ENCODE results near the gene GFRA1.

GFRA1 gene

DNA sequence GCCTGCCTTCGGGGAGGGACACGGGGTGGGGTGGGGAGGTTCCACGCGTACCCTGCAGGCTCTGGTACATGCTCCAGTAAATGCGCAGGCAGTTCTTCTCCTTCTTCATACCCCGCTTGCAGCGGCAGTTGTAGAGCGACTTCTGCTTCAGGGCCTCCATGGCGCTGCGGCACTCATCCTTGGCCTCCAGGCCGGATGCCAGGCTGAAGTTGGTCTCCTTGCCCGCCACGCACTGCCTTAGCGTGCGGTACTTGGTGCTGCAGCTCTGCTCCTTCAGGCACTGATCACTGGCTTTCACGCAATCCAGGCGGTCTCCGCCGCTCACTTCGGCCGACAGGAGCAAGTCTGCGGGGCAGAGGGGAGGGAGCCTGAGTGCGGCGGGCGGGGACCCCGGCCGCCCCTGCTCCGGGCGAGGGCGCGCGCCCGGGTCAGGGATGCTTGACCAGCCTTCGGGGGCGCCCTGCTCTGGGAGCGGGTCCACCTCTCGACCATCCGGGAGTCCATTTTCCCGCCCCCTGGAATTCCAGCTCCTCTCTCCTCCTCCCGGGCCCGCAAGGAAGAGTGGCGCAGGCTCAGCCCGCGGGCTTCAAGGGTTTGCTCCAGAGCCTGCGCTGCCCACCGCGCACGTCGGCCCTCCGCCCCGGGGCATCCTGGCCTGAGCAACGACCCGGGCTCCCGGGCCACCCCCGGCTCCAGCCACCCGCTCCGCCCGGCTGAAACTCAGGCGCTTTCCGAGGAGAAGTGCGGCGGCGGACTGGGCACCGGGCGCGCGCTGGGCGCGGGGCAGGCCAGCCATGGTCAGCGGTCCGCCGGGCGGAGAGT, 2.0 kb downstream of the GFRA1 start:
- peak; percentile 3 for DNase-seq

DNA sequence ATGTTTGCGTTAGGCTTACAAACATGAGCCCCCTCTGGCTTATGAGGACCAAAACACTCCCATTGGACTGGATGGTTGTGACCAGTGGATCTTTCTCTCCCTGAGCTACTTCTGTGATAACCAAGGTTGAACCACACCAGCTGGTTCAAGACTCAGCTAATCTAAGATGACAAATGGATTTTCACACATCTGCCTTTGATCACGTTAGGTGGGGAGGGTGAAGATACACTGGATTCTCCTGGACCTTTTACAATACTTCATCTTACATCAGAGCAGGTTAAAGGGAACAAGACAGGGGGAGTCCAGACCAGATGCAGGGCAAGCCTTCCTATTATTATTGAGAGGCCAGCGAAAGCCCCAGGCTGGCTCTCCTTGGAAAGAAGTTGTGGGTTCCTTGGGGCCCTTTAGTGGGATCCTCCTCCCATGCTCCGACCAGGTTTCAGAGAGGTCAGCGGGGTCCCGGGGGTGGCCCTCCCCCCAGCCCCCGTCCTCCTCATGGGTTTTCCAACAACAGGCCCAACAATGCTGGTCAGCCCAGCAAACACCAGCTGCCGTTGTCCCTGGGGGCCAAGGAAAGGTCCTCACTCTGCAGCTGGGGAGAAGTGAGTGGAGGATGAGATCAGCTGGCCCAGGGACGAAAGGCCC, 2.8 kb downstream of the GFRA1 start:
- DNase-seq = no peak

DNA sequence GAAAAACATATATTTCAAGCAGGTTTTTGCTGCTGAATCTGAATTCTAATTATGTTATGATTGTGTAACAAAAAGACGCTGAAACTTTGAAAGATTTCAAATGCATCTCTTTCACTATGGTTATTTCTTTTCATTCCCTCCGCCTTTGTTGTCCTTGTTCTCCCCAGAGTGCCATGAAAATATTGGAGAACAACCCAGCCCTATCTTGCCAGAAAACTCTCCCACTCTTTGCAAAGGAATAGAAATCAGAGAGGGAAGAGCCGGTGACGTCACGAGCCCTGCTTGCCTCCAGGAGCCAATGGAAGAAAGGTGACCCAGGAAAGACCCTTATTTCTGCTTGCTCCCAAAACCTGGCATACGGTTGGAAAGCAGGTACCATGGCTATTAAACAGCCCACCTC, 3.4 kb downstream of the GFRA1 start:
- DNase-seq = no peak

DNA sequence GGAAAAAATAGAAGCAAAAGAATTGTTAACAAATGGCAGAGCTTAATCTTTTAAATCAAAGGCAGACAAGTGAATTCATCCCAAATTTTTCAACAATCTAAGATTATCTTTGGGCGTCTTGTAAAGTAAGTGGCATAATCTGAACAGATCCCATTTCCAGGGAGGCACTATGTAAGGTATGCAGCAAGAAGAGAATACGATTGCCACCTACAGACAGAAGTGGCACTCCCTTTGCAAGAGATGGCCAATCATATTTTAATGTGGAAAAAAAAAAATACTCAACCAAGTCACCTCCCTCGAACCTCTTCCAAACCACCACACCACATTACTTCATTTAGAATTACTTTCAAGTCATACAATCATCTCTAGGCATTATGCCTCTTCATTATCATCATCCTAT, 4.0 kb downstream of the GFRA1 start:
- DNase-seq = no peak

DNA sequence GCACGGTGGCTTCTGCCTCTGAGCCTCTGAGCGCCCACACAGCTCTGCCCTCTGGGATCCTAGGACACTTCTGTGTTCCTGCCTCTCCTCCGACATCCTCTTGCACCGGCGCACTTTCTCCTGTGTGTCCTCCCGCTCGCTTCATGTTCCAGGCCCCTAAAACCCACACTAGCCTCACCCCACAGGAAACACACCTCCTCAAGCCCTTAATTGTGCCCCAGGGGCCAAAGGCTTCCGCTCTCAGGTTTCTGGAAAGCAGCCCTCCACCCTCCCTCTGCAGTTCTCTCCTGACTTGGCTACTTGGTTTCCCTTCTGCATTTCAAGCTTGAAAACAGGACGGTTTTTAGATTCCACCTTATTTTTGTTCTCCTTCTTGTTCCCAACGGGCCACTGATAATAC, 7.3 kb downstream of the GFRA1 start:
- no peak for DNase-seq

DNA sequence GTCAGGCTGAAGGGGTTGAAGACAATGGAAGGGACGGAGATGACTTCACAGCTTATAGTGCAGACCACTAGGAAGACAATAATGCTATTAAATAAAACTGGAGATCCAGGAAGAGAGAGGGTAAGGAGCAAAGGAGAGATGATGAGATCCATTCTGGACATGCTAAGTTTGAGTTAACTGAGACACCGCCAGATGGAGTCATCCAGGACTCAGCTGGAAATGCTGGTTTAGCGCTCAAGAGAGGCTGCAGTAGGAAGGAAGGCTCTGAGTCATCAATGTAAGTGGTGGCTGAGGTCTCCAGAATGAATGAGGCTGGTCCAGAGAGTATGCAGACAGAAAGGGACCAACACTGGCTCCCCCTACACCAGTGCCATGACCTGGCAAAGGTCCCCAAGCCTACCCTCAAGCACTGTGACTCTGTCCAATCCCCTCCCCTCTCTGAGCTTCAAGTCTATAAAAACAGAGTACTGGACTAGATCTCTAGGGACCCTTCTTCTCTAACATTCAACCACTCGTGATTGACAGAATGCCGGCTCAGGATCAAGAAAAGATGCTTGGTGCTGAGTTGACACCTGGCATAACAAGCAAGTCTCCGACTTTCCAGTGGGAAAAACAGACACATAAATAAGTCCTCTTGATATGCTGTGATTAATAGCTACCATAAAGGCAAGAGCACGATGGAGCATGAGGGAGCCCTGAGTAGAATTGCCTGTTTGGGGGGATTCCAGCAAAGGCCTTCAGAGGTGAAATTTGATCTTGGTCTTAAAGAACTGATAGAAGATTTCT, 8.9 kb downstream of the GFRA1 start:
- DNase-seq = no peak

DNA sequence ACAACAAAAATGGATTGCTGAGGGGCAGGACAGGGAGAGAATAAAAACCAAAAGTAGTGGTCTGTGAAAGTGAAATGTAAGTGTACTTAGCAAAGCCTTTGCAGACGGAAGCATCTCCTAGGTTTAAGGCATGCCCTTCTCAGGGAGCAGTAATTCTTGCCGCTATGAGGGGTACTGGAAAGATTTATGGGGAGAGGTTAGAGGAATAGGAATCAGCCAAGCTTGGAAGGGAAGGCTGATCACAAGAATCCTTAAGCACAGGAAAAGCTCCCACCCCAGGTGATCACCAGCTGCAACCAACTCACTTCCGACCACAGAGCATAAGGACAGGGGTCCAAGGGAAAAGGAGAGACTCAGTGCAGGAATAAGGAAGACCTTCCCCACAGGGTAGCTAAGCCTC, 10.3 kb downstream of the GFRA1 start:
- DNase-seq = no peak

DNA sequence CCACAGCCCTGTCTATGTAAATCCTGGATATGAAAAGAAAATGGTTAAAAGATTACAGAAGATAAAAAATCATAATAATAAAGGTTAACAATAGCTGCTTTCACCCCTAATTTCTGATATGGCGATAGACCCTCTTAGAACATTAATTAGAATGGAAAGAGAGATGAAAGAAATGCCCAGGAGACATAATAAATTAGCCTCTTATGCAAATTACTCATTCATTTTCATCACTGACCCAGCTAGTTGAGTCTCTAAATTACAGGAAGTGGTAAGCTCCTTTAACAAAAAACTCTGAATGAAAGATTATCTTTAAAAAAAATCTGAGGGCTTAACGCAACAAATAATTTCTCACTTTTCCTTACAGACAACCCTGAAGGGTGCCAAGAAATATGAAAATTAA, 12.4 kb downstream of the GFRA1 start:
- no peak for DNase-seq

DNA sequence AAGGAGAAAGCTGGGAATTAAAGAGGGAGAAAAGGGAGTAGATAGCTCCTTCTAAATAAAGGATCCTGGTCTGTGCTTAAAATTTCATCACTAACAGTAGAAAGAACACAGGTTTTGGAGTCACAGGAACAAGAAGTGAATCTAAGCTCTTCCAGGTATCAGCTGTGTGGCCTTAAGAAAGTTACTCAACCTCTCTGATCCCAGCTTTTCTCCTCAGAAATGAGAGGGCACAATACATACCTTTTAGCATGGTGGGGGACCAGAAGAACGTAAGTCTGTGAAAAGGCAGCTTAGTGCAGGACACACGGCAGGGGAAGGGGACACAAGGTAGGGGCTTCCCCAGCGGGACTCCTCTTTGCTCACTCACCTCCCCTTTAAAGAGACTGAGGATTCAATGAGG, 13.4 kb downstream of the GFRA1 start:
- DNase-seq = no peak

DNA sequence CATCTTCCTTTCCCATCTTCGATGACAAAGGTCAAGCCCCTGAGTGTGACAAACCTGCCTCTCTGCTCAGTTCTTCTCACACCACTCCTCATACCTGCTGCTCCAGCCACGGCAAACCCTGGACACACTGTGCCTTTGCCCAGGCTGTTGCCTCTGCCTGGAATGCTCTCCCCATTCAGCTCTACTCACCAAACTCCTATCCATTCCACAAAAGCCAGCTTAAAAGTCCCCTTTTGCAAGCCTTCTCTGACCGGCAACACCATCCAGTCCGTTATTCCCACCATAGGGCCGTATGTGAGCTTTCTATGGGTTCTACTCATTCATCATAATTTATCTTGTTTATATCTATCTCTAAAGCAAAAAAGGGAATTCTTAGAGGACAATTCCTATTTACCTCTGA, 15.2 kb downstream of the GFRA1 start:
- DNase-seq = no peak

DNA sequence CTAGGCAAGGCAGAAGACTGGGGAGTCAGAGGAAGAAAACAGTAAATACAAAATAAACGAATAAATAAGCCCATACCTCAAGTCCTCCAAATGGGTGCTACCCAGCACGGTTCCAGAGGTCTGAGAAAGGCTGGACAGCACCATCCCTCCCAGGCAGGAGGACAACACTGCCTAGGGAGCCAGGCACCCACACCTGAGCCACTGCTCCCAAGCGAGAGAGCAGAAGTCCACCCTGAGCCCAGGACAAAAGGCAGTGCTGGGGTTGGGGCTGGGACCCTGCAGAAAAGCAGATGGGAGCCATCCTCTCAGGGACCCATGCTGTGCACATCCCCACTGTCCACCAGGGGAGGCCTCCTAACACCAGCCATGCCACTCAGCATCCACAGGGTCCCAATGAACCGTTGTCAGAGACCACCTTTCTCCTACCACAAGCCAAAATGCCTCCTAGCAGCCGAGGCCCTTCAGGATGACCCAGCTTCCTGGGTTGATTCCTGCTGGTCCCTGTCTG, 16.2 kb downstream of the GFRA1 start:
- DNase-seq = no peak

DNA sequence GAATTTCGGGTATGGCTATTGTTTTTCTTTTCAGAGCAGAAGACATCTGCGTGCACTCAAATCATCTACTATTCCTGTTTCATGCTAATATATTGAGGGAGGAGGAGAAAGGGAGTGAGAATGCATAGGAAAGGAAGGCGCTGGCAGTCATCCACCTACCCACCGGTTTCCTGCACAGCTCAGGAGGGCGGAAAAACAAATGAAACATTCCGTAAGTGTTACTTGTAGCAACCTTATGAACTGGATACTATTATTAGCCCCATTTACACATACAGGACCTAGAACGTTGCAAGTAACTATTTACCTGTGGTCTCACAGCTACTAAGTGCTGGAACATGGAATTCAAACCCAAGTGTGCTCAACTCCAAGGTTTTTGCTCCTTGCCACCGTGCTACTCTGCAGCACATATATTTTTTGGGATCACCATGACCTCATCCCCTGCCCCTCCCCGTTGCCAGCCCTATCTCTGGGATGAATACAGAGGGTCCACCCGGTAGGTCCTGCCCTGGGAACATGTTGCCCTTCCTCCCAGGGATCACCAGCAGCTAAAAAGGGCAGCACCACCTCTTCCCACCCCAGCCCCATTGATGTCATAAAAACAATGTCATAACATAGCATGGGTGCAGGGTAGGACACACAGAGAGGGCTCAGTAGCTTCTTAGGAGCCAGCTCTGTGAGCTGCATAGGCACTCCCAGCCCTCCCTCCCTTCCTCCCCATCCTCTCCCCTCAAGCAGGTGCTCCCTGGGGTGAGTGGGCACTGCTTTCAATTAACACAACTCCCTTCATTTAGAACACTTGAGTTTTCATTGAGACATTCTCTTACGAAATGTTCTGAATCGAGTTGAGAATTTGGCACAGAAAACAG, 16.9 kb downstream of the GFRA1 start:
- DNase-seq = no peak

DNA sequence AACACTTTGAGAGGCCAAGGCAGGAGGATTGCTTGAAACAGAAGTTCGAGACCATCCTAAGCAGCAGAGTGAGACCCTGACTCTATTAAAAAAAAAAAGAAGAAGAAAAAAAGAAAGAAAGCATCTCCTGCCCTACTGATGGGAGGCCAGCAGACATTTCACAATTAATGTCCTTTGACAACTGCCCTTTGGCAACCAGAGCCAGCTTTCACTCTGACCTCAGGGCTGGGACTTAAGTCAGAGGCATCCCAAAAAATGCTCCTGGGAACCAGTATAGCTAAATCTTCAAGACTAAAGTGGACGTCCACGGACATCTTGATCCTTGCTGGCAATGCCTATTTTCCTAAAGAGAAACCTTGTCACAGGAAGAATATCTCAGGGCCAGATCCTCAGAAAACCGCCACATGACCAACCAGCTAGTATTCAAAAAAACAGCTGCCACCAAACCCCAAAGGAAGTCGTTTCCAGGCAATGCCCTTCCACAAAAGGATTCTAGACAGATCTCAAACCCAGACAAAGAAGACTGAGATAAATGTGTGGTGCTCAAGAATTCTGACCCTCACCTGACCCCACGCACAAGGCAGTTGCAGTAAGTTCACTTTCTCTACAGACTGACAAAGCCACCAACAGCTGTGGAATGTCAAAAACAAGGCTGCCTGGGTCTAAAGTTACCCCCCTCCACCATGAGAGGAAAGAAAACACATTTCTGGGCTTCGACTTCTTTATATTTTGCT, 18.4 kb downstream of the GFRA1 start:
- no peak for DNase-seq

DNA sequence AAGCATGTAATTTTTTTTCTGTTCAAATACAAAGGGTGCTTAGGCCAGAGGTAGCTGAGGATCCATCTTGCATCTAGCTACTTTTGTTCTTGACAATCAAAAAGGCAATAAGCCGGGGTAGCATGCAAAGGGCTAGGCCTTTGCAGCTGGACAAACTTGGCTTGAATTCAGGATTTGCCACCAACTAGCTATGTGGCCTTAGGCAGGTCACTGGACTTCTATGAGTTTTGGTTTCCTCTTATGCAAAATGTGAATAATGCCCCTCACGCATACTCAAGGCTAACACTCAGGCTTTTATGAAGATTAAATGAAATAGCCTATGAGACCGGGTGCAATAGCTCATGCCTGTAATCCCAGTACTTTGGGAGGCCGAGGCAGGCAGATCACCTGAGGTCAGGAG, 19.3 kb downstream of the GFRA1 start:
- DNase-seq = no peak

DNA sequence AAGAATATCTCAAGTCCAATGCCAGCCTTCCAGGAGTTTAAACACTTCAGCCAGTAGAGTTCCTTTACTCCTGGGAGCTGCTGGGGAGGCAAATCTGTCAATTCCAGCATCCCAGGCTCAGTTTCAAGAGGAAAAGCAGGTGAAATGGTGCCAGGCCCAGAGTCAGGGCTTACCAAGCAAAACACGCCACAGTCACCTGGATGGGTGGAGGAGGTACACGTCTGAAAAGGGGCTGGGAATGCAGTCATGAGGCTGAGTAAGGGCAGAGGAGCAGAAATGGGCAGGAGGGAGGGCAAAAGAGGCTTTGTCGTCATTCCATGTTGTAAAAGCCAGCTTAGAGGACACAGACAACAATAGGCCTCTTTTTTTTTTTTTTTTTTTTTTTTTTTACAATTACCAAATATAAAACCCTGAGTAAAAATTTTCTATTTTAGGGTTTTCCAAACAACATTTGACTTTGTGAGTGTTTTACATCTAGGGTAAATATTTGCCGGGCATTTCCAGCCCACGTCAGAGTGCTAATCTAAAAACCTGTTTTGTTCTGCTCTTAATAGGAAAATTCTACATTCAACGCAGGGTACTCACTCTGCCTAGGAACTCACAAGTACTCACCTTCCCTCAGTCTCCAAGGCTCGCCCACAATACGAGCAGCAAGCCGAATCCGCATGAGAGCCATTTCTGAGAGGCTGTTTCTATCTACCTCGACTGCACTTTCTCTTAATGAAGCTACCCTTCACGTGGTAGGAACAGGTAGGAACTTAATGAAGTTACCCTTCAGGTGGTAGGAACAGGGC, 21.2 kb downstream of the GFRA1 start:
- DNase-seq = no peak

DNA sequence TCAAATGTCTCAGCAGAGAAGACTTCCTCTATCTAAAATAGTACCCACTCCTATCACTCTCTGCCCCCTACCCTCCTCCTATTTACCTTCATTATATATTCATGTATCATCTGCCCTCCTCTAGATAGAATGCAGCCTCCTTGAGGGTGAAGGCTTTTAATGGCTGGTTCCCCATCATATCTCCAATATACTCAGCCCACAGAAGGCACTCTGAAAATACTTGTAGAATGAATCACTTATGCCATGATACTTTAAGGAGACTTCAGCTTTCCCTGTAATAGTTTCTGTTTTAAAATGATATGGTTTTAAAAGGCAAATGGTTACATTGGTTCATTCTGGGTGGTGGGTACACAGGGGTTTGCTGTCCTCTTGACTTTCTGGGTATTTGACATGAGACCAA, 25.3 kb downstream of the GFRA1 start:
- no peak for DNase-seq

DNA sequence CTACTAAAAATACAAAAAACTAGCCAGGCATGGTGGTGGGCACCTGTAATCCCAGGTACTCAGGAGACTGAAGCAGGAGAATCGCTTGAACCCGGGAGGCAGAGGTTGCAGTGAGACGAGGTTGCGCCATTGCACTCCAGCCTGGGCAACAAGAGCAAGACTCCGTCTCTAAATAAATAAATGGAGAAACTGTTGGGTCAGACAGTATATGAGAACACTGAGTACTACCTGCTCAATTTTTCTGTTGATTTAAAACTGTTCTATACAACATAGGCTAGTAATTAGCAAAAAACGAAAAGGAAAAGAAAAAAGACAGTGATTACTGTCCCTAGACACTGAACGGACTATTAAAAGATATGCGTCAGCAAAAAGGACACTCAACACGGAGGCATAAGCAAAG, 26.7 kb downstream of the GFRA1 start:
- no peak for DNase-seq

DNA sequence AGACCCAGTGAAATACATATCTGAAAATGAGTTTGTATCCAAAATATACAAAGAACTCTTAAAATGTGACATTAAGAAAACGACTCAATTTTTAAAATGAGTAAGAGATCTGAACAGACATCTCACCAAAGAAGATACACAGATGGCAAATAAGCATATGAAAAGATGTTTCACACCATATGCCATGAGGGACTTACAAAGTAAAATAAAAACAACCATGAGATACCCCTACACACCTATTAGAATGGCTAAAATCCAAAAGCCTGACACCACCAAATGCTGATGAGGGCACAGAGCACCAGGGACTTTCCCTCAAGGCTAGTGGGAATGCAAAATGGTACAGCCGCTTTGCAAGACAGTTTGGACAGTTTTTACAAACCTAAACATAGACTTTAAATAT, 27.9 kb downstream of the GFRA1 start:
- DNase-seq = no peak

DNA sequence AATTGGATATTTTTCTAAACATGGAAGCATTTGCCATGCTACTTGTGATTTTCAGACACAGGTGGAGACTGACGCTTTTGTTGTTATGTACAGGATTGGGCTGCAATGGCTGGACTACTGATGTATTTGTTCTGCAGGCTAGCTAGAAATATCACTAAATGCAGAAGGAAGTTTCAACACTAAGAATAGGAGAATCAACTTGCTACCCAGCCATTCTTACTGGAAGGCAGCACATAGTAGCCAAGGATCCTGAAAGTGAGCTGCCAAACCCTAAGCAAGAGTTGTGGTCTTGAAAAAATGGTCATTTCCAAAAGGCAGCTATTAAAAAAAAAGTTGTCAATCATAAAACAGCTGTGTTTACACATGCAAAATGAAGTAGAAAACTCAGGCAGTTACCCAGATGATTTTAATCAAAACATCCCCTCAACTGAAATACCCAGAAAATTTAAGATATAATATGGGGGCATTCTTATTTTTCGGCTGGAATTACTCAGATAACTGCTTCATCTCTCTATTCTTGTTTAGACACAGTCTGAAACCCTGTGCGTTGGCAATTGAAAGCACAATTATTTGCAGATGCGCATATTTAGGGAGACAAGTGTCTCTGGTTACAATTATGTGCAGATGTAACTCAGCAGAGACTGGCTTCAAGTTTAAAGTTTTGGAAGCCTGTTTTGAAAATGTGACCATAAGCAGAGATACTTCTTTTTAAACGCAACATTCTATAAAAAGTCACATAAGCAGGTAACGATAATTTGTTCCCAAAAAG, 31.2 kb downstream of the GFRA1 start:
- DNase-seq = no peak

DNA sequence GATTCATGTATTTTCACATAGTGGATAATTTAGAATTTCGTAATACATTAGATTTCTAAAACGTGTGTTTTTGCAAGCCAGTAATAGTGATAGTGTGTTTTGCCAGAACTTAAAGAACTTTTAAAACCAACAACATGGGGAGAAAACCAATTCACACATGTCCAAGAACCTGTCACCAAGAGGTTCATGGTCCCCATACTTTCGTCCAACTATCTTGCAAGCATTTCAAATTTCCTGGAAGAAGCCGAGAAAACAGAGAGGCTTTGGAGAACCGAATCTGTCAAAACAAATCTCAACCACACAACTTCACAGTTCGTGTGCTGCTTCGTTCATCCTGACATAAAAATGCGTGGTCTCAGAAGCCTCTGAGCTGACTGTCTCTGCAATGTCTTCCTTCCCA, 31.9 kb downstream of the GFRA1 start:
- DNase-seq = no peak

Measured in hematopoietic multipotent progenitor cell treated with erythropoietin and hydrocortisone succinate and interleukin-3 and kit ligand, for 6 days (in vitro differentiated cells).